GM12891 (cell line): ENCODE data around the gene GADD45B.

Experiments used
- POLR2A ChIP-seq: IDR thresholded peaks from 2 replicates; pipeline ENCODE4 v1.6.1; 2011; ENCODE audit warnings: low read depth, low read length, control low read depth
- POLR2AphosphoS5 ChIP-seq: IDR thresholded peaks from 2 replicates; pipeline ENCODE4 v1.6.1; 2011; ENCODE audit warnings: low read depth, low read length, control low read depth

DNA sequence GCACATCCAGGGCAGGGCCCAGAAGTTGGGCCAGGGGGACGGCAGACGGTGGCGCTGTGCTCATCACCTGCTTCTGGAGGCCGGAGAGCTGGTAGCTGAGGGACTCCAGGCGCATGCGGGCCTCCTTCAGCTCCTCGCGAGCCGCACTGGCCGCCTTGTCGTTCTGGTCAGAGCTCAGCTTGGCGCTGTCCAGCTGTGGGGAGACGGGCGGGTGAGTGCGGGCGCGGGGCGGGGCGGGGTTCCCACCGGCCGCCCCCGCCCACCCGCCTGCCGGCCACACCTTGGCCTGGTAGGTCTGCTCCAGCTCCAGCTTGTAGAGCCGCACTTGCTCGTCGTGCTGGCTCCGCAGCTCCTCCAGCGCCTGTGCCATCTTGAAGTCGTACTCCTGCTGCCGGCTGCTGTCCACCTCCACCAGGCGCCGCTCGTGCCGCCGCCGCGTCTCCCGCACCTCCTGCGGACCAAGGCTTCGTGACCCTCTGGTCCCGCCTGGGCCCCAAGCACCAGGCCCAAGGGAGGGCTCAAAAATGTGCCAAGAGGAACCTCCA, 41.1 kb upstream of the GADD45B start:
- TF ChIP-seq POLR2A: no peak
- no peak for TF ChIP-seq POLR2AphosphoS5
